K562 (cell line): ENCODE data around the gene PRM3. TPM values are rescaled to one million over a fixed set of nuclear protein-coding genes. Genes with fewer than 3 reads are reported as not detected.

ENCODE experiments used
- CAMTA2 ChIP-seq: fragments of 250-450 bp; sonication (Bioruptor Pico); conservative IDR thresholded peaks from 2 replicates; pipeline ENCODE4 v1.5.1; 2022
- CBFB ChIP-seq: sonication (generic); formaldehyde crosslinking; IDR thresholded peaks from 2 replicates; pipeline ENCODE4 v1.4.0; 2020; ENCODE audit warnings: mild to moderate bottlenecking, missing genetic modification reagents
- CBX8 ChIP-seq: fragments of 200-600 bp; sonication (generic); IDR thresholded peaks from 2 replicates; pipeline ENCODE4 v1.6.1; 2012; ENCODE audit warnings: borderline replicate concordance, mixed run types, low read depth, mild to moderate bottlenecking, moderate library complexity, mixed read lengths, low read length, control low read depth, inconsistent platforms; ENCODE audit not compliant: poor library complexity, severe bottlenecking; ENCODE audit errors: extremely low read depth
- FOS ChIP-seq: IDR thresholded peaks from 3 replicates; pipeline ENCODE4 v1.6.1; 2011; ENCODE audit not compliant: insufficient read length; ENCODE audit errors: extremely low read depth
- FOXA1 ChIP-seq: fragments of 450-650 bp; IDR thresholded peaks from 2 replicates; pipeline ENCODE4 v1.6.1; 2016; ENCODE audit warnings: mild to moderate bottlenecking, borderline replicate concordance
- FOXO4 ChIP-seq: fragments of 450-650 bp; formaldehyde crosslinking; IDR thresholded peaks from 2 replicates; pipeline ENCODE4 v1.4.0; 2020; ENCODE audit warnings: mild to moderate bottlenecking, moderate library complexity
- FUS ChIP-seq: fragments of 200-400 bp; formaldehyde crosslinking; optimal IDR thresholded peaks from 2 replicates; pipeline ENCODE3; 2017; ENCODE audit warnings: low read depth, low read length
- MEF2D ChIP-seq: conservative IDR thresholded peaks from 2 replicates; pipeline ENCODE4 v1.6.1; 2016; ENCODE audit warnings: low read depth, missing genetic modification characterization, missing compliant biosample characterization
- MLX ChIP-seq, 2 experiments: fragments of 450-650 bp in 1 of 2; sonication (generic) in 1 of 2; formaldehyde crosslinking; conservative IDR thresholded peaks; 2 replicates each; pipeline versions ENCODE4 v1.4.0 to v1.8.1; 2020 to 2022; ENCODE audit warnings: mild to moderate bottlenecking in 1 of 2, missing genetic modification reagents in 1 of 2
- NBN ChIP-seq: fragments of 450-650 bp; IDR thresholded peaks from 2 replicates; pipeline ENCODE4 v1.6.1; 2016; ENCODE audit warnings: low read depth, mild to moderate bottlenecking
- NCOA1 ChIP-seq: fragments of 450-650 bp; IDR thresholded peaks from 2 replicates; pipeline ENCODE4 v1.6.1; 2016; ENCODE audit warnings: low read depth
- NR2C2 ChIP-seq, 2 experiments: fragments of 200-800 bp in 1 of 2; sonication (Bioruptor generic) in 1 of 2; sonication (generic) in 1 of 2; formaldehyde crosslinking in 1 of 2; IDR thresholded peaks; 2 replicates each; pipeline versions ENCODE4 v1.6.1 to v1.8.0; 2016 to 2022; ENCODE audit warnings: mild to moderate bottlenecking in 1 of 2, missing compliant biosample characterization in 1 of 2, missing genetic modification characterization in 1 of 2, missing genetic modification reagents in 1 of 2
- POLR2A ChIP-seq: fragments of 450-650 bp; conservative IDR thresholded peaks from 2 replicates; pipeline ENCODE4 v1.6.1; 2016
- RBM34 ChIP-seq: fragments of 200-400 bp; formaldehyde crosslinking; IDR thresholded peaks from 2 replicates; pipeline ENCODE4 v1.6.1; 2018; ENCODE audit warnings: low read length, borderline replicate concordance; ENCODE audit not compliant: insufficient read depth
- RCOR1 ChIP-seq, 2 experiments: IDR thresholded peaks; 2 replicates each; pipeline ENCODE4 v1.6.1; 2012; ENCODE audit warnings: low read depth in 2 of 2, low read length in 2 of 2, borderline replicate concordance in 1 of 2, improper control_type of control experiment in 1 of 2
- SREBF2 ChIP-seq: sonication (generic); formaldehyde crosslinking; IDR thresholded peaks from 2 replicates; pipeline ENCODE4 v1.4.0; 2020; ENCODE audit warnings: mild to moderate bottlenecking, missing genetic modification reagents
- THAP7 ChIP-seq: fragments of 250-450 bp; sonication (Bioruptor Pico); IDR thresholded peaks from 2 replicates; pipeline ENCODE4 v1.5.0; 2021
- TRIM28 ChIP-seq: fragments of 450-650 bp; IDR thresholded peaks from 2 replicates; pipeline ENCODE4 v1.6.1; 2017
- ZBTB33 ChIP-seq: sonication (generic); formaldehyde crosslinking; IDR thresholded peaks from 2 replicates; pipeline ENCODE4 v1.8.1; 2023; ENCODE audit warnings: mild to moderate bottlenecking, missing genetic modification reagents
- ZC3H11A ChIP-seq: IDR thresholded peaks from 2 replicates; pipeline ENCODE4 v1.6.1; 2012; ENCODE audit warnings: low read depth, low read length, improper control_type of control experiment
- ZNF134 ChIP-seq: fragments of 250-450 bp; sonication (Bioruptor Pico); conservative IDR thresholded peaks from 2 replicates; pipeline ENCODE4 v1.4.0; 2020
- ZNF436 ChIP-seq: fragments of 250-450, 450-650 bp; sonication (Bioruptor Pico); formaldehyde crosslinking; IDR thresholded peaks from 2 replicates; pipeline ENCODE4 v1.7.0; 2020; ENCODE audit warnings: mild to moderate bottlenecking
- polyA plus RNA-seq, 8 experiments: library from polyadenylated mRNA; depleted of rRNA in 4 of 8; stranded (reverse) in 5 of 8; unstranded in 3 of 8; fragments of >200 nt; fragmentation: Nextera tagmentation in 2 of 8; fragmentation: Illumina TruSeq in 1 of 8; extraction: Ambion mirVana in 2 of 8; extraction: Trizol in 1 of 8; gene quantifications; 2 replicates each; pipeline versions ENCODE4 v1.2.1 to v1.2.3, GENCODE V29; 2011 to 2014; ENCODE audit warnings: inconsistent platforms in 1 of 8, missing spikeins in 1 of 8
- total RNA-seq, 7 experiments: library from RNA; depleted of rRNA in 6 of 7; stranded (reverse); fragments of >200 nt in 6 of 7; fragmentation: Illumina TruSeq in 2 of 7; extraction: Trizol in 2 of 7; gene quantifications; 2 replicates each; pipeline versions ENCODE4 v1.2.1 to v1.2.3, GENCODE V29; 2011 to 2021; ENCODE audit warnings: low replicate concordance in 1 of 7

The PRM3 gene
- total and polyA plus RNA-seq, 9 of the 15 experiments (the other 6 are each of a cell fraction or from before 2014, with no cell fraction given), result not detected

- no peak for TF ChIP-seq ZBTB33 (CRISPR knock-in tag)
- TF ChIP-seq ZNF134 (CRISPR knock-in tag), result no peak
- no peak for TF ChIP-seq FOXO4 (CRISPR knock-in tag)
- TF ChIP-seq CAMTA2 (CRISPR knock-in tag), result no peak
- TF ChIP-seq FOS, result no peak
- TF ChIP-seq FUS, result no peak
- peak; percentile 62 for TF ChIP-seq NCOA1
- TF ChIP-seq ZNF436 (CRISPR knock-in tag), result no peak
- TF ChIP-seq ZC3H11A, result no peak
- TF ChIP-seq MEF2D (tag), result no peak
- peak in 1 of 2 experiments; percentile 75; a peak in 1 of 4 replicates for TF ChIP-seq MLX (CRISPR knock-in tag; conservative IDR thresholded peaks at IDR 0.05)
- no peak; the same call in 1 of the 2 replicates for TF ChIP-seq TRIM28
- TF ChIP-seq NR2C2 (CRISPR knock-in tag; IDR thresholded peaks at IDR 0.05), result peak; percentile 52; the same call in 1 of the 2 replicates
- TF ChIP-seq NR2C2 (tag; IDR thresholded peaks at IDR 0.05), result peak; percentile 55; the same call in 1 of the 2 replicates
- TF ChIP-seq CBFB (CRISPR knock-in tag), result 0 out of 2 replicates have a peak, but pooled peaks have one; percentile 12
- TF ChIP-seq FOXA1, result no peak
- 0 out of 2 replicates have a peak, but pooled peaks have one; percentile 46 for TF ChIP-seq THAP7 (CRISPR knock-in tag)
- no peak; the same call in 1 of the 2 replicates for TF ChIP-seq RBM34
- TF ChIP-seq NBN, result no peak; the same call in 1 of the 2 replicates
- TF ChIP-seq POLR2A, result peak; percentile 73
- peak in 1 of 2 experiments; percentile 3; a peak in 1 of 4 replicates for TF ChIP-seq RCOR1 (IDR thresholded peaks at IDR 0.05; ENCODE audit: borderline replicate concordance in 1 of 2, low read depth in 2 of 2, low read length in 2 of 2)
- TF ChIP-seq SREBF2 (CRISPR knock-in tag), result no peak
- no peak for TF ChIP-seq CBX8
Observed at GRCh38 chr16:11255737-11256660, 17.4 kb downstream of the PRM3 start, which contains the start of gene SOCS1 (continued).
